Panc1 (cell line): Measurements from ENCODE around the gene WDR93. TPM values are rescaled to one million over a fixed set of nuclear protein-coding genes. Genes with fewer than 3 reads are reported as not detected.

Source experiments
- ATAC-seq: fragments of 200-7000 bp; cut with Tn5 transposase; 2 replicates; pipeline ENCODE4 v1.9.1; 2020; ENCODE audit warnings: mild to moderate bottlenecking, moderate library complexity
- BruUV-seq: library from RNA; stranded (reverse); fragments of 400-500 nt; replicated peaks from 2 replicates; lab custom pipeline; 2021; lab: Mats Ljungman, UMichigan
- CTCF ChIA-PET: fragments of 300-600 bp; sonication (Branson Sonifier 250); formaldehyde crosslinking; loops from one replicate; lab custom pipeline; 2022; ENCODE audit warnings: antibody characterized with exemption; lab: Charles Lee
- POLR2A ChIA-PET: fragments of 300-600 bp; sonication (Branson Sonifier 250); formaldehyde crosslinking; loops from one replicate; lab custom pipeline; 2022; ENCODE audit warnings: antibody characterized with exemption; lab: Charles Lee
- DNase-seq: peaks from one replicate; pipeline ENCODE4 v3.0.0-alpha.2; 2010; ENCODE audit warnings: low read depth, low spot score
- H3K27ac ChIP-seq: 2 replicates; pipeline ENCODE4 v1.5.1; 2011; ENCODE audit warnings: mild to moderate bottlenecking, low read length, inconsistent platforms
- H3K27me3 ChIP-seq: fragments of 200-500 bp; sonication (Bioruptor generic); 2 replicates; pipeline ENCODE4 v1.6.0; 2014; ENCODE audit warnings: low read length, inconsistent platforms; ENCODE audit not compliant: control insufficient read depth, insufficient read depth
- H3K36me3 ChIP-seq: fragments of 200-500 bp; sonication (Bioruptor generic); 2 replicates; pipeline ENCODE4 v1.5.1; 2014; ENCODE audit warnings: inconsistent platforms, mild to moderate bottlenecking, low read length, moderate library complexity; ENCODE audit not compliant: control insufficient read depth, insufficient read depth
- H3K4me1 ChIP-seq: 2 replicates; pipeline ENCODE4 v1.5.1; 2011; ENCODE audit warnings: inconsistent platforms, mild to moderate bottlenecking, low read length, moderate library complexity; ENCODE audit not compliant: control insufficient read depth, insufficient read depth
- H3K4me3 ChIP-seq, 2 experiments: 2 replicates each; pipeline ENCODE4 v1.5.1; 2011 to 2012; ENCODE audit warnings: low read depth in 2 of 2, low read length in 2 of 2, mild to moderate bottlenecking in 2 of 2, inconsistent platforms in 1 of 2, moderate library complexity in 1 of 2
- H3K9me3 ChIP-seq: fragments of 200-500 bp; sonication (Bioruptor generic); 2 replicates; pipeline ENCODE4 v1.5.1; 2014; ENCODE audit warnings: low read depth, mild to moderate bottlenecking, inconsistent platforms, low read length, moderate library complexity; ENCODE audit not compliant: control insufficient read depth, insufficient read depth
- POLR2AphosphoS5 ChIP-seq: IDR thresholded peaks from 2 replicates; pipeline ENCODE4 v1.6.1; 2012; ENCODE audit warnings: mild to moderate bottlenecking, low read depth, low read length, moderate library complexity
- SIN3A ChIP-seq: IDR thresholded peaks from 2 replicates; pipeline ENCODE4 v1.6.1; 2012; ENCODE audit warnings: low read depth, mild to moderate bottlenecking, low read length, moderate library complexity, borderline replicate concordance; ENCODE audit not compliant: insufficient read depth
- TCF7L2 ChIP-seq: IDR thresholded peaks from 2 replicates; pipeline ENCODE4 v1.6.1; 2011; ENCODE audit warnings: mild to moderate bottlenecking, low read depth, low read length, inconsistent platforms
- in situ Hi-C: cut with HindIII; loops from 2 replicates; pipeline ENCODE4 v1.10.0; 2016; ENCODE audit warnings: low sequenced_read_pairs, low pct_unique_long_range_greater_than_20kb
- intact Hi-C: fragments of 100-400 bp; cut with micrococcal nuclease; formaldehyde crosslinking; loops from one replicate; pipeline ENCODE4 v1.10.0; 2022; ENCODE audit not compliant: unreplicated experiment
- total RNA-seq: library from RNA; stranded (reverse); gene quantifications from one replicate; pipeline ENCODE4 v1.2.1, GENCODE V29; 2021; ENCODE audit not compliant: unreplicated experiment
- TF ChIP-seq, protein P1 (sequence below), 2 experiments: IDR thresholded peaks; 2 replicates each; pipeline ENCODE4 v1.6.1; 2011 to 2012; ENCODE audit warnings: low read depth in 2 of 2, control low read depth in 1 of 2, low read length in 1 of 2, mild to moderate bottlenecking in 1 of 2, moderate library complexity in 1 of 2; ENCODE audit not compliant: insufficient read depth in 1 of 2
- TF ChIP-seq, protein P2 (sequence below): fragments of 450-650 bp; IDR thresholded peaks from 2 replicates; pipeline ENCODE4 v1.5.1; 2017; ENCODE audit warnings: mild to moderate bottlenecking

The WDR93 gene
- total RNA-seq, 1 experiment from 2014 or later = 0.18 TPM

DNA sequence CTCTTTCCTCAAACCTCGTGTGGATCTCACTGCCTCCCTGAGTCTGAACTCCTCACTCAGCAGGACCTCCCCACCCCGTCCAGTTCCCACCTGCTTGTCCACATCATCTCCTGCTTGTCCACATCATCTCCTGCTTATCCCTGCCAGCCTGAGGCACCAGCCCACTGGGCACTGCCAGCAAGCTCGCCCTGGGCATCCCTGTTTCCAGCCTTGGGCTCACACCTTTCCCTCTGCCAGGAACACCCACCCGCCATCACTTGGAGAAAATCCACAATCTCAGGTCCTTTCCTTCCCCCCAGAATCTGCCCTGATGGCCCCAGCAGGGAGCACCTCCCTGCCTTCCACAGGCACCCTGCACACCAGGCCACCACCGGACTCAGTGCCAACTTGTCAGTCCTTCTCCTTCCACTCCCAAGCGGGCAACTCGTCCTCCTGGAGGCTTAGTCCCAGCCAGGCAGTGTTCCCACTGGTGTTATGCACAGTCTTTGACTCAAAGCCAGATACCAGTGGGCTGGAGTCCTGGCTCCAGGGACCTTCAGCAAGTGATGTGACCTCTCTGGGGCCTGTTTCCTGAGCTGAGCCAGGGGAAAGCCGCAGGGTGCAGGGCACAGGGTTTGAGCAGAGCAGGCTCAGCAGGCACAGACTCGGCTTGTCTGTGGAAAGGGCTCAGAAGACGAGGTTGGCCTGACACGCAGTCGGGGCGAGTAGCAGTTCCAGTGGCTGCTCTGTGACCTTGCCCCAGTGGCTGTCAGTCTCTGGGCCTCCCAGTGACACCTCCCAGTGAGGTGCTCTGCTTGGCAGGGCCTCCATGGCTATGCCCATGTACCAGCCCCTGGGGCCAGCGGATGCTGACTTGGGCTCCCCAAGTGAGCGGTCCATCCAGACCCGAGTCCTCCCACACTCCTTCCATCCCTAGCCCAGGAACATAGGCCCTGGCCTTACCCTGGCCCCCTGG, 76.0 kb downstream of the WDR93 start:
- no peaks in the 10 kb centered on the region for H3K36me3 ChIP-seq
- ChIA-PET POLR2A (no interaction called here), CTCF (no interaction called here)
- ATAC-seq = peak; percentile 32; the same call in 1 of the 2 replicates
- no peaks in the 10 kb centered on the region for H3K27me3 ChIP-seq
- DNase-seq = no peak
- no TSS peak for BruUV-seq
- H3K27ac ChIP-seq = no peak overlapping the region
- H3K9me3 ChIP-seq = no peaks in the 10 kb centered on the region
- in situ Hi-C loops = no loop called here
- intact Hi-C loops = no loop called here
- H3K4me1 ChIP-seq = no peaks in the 10 kb centered on the region
- TF ChIP-seq POLR2AphosphoS5 = no peak
- no peak for TF ChIP-seq SIN3A
- no peak for TF ChIP-seq TCF7L2
- TF ChIP-seq, protein P1, sequence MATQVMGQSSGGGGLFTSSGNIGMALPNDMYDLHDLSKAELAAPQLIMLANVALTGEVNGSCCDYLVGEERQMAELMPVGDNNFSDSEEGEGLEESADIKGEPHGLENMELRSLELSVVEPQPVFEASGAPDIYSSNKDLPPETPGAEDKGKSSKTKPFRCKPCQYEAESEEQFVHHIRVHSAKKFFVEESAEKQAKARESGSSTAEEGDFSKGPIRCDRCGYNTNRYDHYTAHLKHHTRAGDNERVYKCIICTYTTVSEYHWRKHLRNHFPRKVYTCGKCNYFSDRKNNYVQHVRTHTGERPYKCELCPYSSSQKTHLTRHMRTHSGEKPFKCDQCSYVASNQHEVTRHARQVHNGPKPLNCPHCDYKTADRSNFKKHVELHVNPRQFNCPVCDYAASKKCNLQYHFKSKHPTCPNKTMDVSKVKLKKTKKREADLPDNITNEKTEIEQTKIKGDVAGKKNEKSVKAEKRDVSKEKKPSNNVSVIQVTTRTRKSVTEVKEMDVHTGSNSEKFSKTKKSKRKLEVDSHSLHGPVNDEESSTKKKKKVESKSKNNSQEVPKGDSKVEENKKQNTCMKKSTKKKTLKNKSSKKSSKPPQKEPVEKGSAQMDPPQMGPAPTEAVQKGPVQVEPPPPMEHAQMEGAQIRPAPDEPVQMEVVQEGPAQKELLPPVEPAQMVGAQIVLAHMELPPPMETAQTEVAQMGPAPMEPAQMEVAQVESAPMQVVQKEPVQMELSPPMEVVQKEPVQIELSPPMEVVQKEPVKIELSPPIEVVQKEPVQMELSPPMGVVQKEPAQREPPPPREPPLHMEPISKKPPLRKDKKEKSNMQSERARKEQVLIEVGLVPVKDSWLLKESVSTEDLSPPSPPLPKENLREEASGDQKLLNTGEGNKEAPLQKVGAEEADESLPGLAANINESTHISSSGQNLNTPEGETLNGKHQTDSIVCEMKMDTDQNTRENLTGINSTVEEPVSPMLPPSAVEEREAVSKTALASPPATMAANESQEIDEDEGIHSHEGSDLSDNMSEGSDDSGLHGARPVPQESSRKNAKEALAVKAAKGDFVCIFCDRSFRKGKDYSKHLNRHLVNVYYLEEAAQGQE (IDR thresholded peaks at IDR 0.05; ENCODE audit: insufficient read depth in 1 of 2, low read depth in 2 of 2, low read length in 1 of 2) = no peak
- TF ChIP-seq, protein P2, sequence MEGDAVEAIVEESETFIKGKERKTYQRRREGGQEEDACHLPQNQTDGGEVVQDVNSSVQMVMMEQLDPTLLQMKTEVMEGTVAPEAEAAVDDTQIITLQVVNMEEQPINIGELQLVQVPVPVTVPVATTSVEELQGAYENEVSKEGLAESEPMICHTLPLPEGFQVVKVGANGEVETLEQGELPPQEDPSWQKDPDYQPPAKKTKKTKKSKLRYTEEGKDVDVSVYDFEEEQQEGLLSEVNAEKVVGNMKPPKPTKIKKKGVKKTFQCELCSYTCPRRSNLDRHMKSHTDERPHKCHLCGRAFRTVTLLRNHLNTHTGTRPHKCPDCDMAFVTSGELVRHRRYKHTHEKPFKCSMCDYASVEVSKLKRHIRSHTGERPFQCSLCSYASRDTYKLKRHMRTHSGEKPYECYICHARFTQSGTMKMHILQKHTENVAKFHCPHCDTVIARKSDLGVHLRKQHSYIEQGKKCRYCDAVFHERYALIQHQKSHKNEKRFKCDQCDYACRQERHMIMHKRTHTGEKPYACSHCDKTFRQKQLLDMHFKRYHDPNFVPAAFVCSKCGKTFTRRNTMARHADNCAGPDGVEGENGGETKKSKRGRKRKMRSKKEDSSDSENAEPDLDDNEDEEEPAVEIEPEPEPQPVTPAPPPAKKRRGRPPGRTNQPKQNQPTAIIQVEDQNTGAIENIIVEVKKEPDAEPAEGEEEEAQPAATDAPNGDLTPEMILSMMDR = no peak
- H3K4me3 ChIP-seq = no peak overlapping the region

DNA sequence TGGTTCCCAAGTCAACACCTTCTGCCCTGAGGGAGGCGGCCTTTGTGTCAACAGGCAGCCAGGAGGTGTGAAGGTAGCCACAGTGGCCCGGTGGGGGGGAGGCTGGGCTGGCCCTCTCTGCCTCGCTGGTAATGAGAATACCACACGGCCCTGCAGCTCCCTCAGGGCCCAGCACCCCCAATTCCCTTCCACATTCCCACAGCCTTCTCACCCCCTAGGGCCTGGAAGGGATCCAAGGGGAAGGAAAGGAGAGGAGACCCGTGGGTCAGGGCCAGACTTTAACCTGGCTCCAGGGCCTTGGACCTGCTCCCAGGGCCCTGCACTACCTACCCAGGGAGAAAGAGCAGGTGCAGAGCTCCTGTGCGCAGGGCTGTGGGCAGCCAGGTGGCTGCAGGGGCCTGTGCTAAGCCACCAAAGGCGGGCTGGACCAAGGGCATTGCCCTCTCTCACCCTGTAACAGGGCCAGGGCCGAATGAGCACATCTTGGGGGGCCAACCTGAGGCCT, 76.9 kb downstream of the WDR93 start:
- no TSS peak for BruUV-seq
- TF ChIP-seq, protein P1 (IDR thresholded peaks at IDR 0.05; ENCODE audit: insufficient read depth in 1 of 2, low read depth in 2 of 2, low read length in 1 of 2) = no peak
- TF ChIP-seq, protein P2 = no peak
- TF ChIP-seq TCF7L2 = no peak
- TF ChIP-seq POLR2AphosphoS5 = no peak
- no peak for TF ChIP-seq SIN3A
- DNase-seq (no peak), ATAC-seq (no peak)
- ChIA-PET POLR2A (no interaction called here), CTCF (no interaction called here)
- in situ Hi-C loops (no loop called here), intact Hi-C loops (no loop called here)
- H3K36me3 ChIP-seq = no peaks in the 10 kb centered on the region
- H3K4me3 ChIP-seq = no peak overlapping the region
- H3K27ac ChIP-seq = no peak overlapping the region
- no peaks in the 10 kb centered on the region for H3K9me3 ChIP-seq
- H3K27me3 ChIP-seq = no peaks in the 10 kb centered on the region
- no peaks in the 10 kb centered on the region for H3K4me1 ChIP-seq
